SJCRH30 (cell line): ENCODE results near the gene SSH2. TPM values are rescaled to one million over a fixed set of nuclear protein-coding genes. Genes with fewer than 3 reads are reported as not detected.
"Not testable (repeated sequence)": the region's sequence is repeated elsewhere in the genome, so short reads cannot be mapped to it uniquely, and the experiment has no call there.

Source experiments
- DNase-seq, 2 experiments: peaks; one replicate each; pipeline ENCODE4 v3.0.0-alpha.2; 2015 to 2020
- H3K27ac ChIP-seq: fragments of 250-450 bp; sonication (Bioruptor Pico); 2 replicates; pipeline ENCODE4 v1.5.1; 2020; ENCODE audit warnings: mild to moderate bottlenecking, moderate library complexity
- H3K27me3 ChIP-seq: fragments of 250-450 bp; sonication (Bioruptor Pico); 2 replicates; pipeline ENCODE4 v1.5.1; 2020; ENCODE audit warnings: mild to moderate bottlenecking, moderate library complexity
- H3K36me3 ChIP-seq: fragments of 250-450 bp; sonication (Bioruptor Pico); 2 replicates; pipeline ENCODE4 v1.5.1; 2020; ENCODE audit warnings: mild to moderate bottlenecking, moderate library complexity
- H3K4me1 ChIP-seq: fragments of 250-450 bp; sonication (Bioruptor Pico); 2 replicates; pipeline ENCODE4 v1.5.1; 2020; ENCODE audit warnings: mild to moderate bottlenecking, moderate library complexity
- H3K4me3 ChIP-seq: fragments of 250-450 bp; sonication (Bioruptor Pico); 2 replicates; pipeline ENCODE4 v1.5.1; 2020; ENCODE audit warnings: mild to moderate bottlenecking, moderate library complexity
- H3K9me3 ChIP-seq: fragments of 250-450 bp; sonication (Bioruptor Pico); replicated peaks from 2 replicates; pipeline ENCODE4 v1.5.1; 2020; ENCODE audit warnings: mild to moderate bottlenecking, moderate library complexity
- total RNA-seq: library from RNA; depleted of rRNA; stranded (reverse); fragments of >200 nt; shearing (Covaris generic); gene quantifications from 2 replicates; pipeline ENCODE4 v1.2.3, GENCODE V29; 2014

Gene SSH2
- total RNA-seq, 1 experiment from 2014 or later = 34.8 TPM

- Histone ChIP-seq H3K4me3 (no peak overlapping the region), H3K27ac (no peak overlapping the region), H3K4me1 (no peaks in the 10 kb centered on the region), H3K9me3 (no peaks in the 10 kb centered on the region), H3K36me3 (peaks cover 11% of the 10 kb centered on the region), H3K27me3 (no peaks in the 10 kb centered on the region)
- DNase-seq = no peak
Observed at GRCh38 chr17:29652976-29653375, 277.1 kb downstream of the SSH2 start.

GRCh38 chr17:29651913-29652312 lies 278.1 kb downstream of the SSH2 start:
- not testable (repeated sequence) for H3K4me3 ChIP-seq, H3K27ac ChIP-seq, H3K27me3 ChIP-seq, H3K4me1 ChIP-seq, DNase-seq, H3K9me3 ChIP-seq
- H3K36me3 ChIP-seq = peaks cover 11% of the 10 kb centered on the region

- peaks cover 9% of the 10 kb centered on the region for H3K36me3 ChIP-seq
- H3K27me3 ChIP-seq = no peaks in the 10 kb centered on the region
- H3K4me1 ChIP-seq = peaks cover 7% of the 10 kb centered on the region
- H3K4me3 ChIP-seq = no peak overlapping the region
- H3K9me3 ChIP-seq = no peaks in the 10 kb centered on the region
- no peak overlapping the region for H3K27ac ChIP-seq
- no peak for DNase-seq
Observed at GRCh38 chr17:29650396-29650795, 279.6 kb downstream of the SSH2 start.

- Histone ChIP-seq H3K9me3 (no peaks in the 10 kb centered on the region), H3K36me3 (peaks cover 5% of the 10 kb centered on the region; the same call in 1 of the 2 replicates), H3K4me3 (no peak overlapping the region), H3K27me3 (no peaks in the 10 kb centered on the region), H3K27ac (no peak overlapping the region), H3K4me1 (peaks cover 13% of the 10 kb centered on the region)
- no peak for DNase-seq
Observed at GRCh38 chr17:29649359-29649758, 280.7 kb downstream of the SSH2 start.

- Histone ChIP-seq H3K4me1 (peaks cover 15% of the 10 kb centered on the region), H3K27ac (no peak overlapping the region), H3K4me3 (no peak overlapping the region), H3K9me3 (no peaks in the 10 kb centered on the region), H3K27me3 (no peaks in the 10 kb centered on the region), H3K36me3 (peaks cover 3% of the 10 kb centered on the region; the same call in 1 of the 2 replicates)
- no peak for DNase-seq
Observed at GRCh38 chr17:29648005-29648404, 282.0 kb downstream of the SSH2 start.

GRCh38 chr17:29645515-29646051 lies 284.4 kb downstream of the SSH2 start:
- H3K4me3 ChIP-seq = no peak overlapping the region
- peaks cover 30% of the 10 kb centered on the region for H3K4me1 ChIP-seq
- DNase-seq = peak in 1 of 2 experiments; percentile 40

GRCh38 chr17:29643817-29644160 lies 286.2 kb downstream of the SSH2 start:
- no peak for DNase-seq
- Histone ChIP-seq H3K4me3 (no peak overlapping the region), H3K36me3 (peaks cover 3% of the 10 kb centered on the region; the same call in 1 of the 2 replicates), H3K4me1 (peaks cover 42% of the 10 kb centered on the region), H3K27ac (no peak overlapping the region), H3K9me3 (no peaks in the 10 kb centered on the region), H3K27me3 (no peaks in the 10 kb centered on the region)

More at GRCh38 chr17:29645515-29646051, 284.4 kb downstream of the SSH2 start:
- peaks cover 3% of the 10 kb centered on the region; the same call in 1 of the 2 replicates for H3K36me3 ChIP-seq
- H3K9me3 ChIP-seq = no peaks in the 10 kb centered on the region
- peak overlapping the region; percentile 45 for H3K27ac ChIP-seq
- no peaks in the 10 kb centered on the region for H3K27me3 ChIP-seq

GRCh38 chr17:29642171-29642611 lies 287.8 kb downstream of the SSH2 start:
- H3K27ac ChIP-seq = no peak overlapping the region
- peaks cover 43% of the 10 kb centered on the region for H3K4me1 ChIP-seq
- no peaks in the 10 kb centered on the region for H3K9me3 ChIP-seq

GRCh38 chr17:29640981-29641642 lies 288.9 kb downstream of the SSH2 start:
- no peak for DNase-seq
- Histone ChIP-seq H3K27me3 (no peaks in the 10 kb centered on the region), H3K4me3 (no peak overlapping the region), H3K4me1 (peaks cover 43% of the 10 kb centered on the region), H3K27ac (no peak overlapping the region; the same call in 1 of the 2 replicates), H3K9me3 (no peaks in the 10 kb centered on the region), H3K36me3 (peaks cover 8% of the 10 kb centered on the region)

More at GRCh38 chr17:29642171-29642611, 287.8 kb downstream of the SSH2 start:
- Histone ChIP-seq H3K36me3 (no peaks in the 10 kb centered on the region; the same call in 1 of the 2 replicates), H3K4me3 (no peak overlapping the region), H3K27me3 (no peaks in the 10 kb centered on the region)
- DNase-seq = peak in 1 of 2 experiments; percentile 24

GRCh38 chr17:29640413-29640812 lies 289.6 kb downstream of the SSH2 start:
- Histone ChIP-seq H3K4me3 (no peak overlapping the region), H3K27me3 (no peaks in the 10 kb centered on the region), H3K36me3 (peaks cover 15% of the 10 kb centered on the region), H3K9me3 (no peaks in the 10 kb centered on the region), H3K27ac (peak overlapping the region; percentile 36; the same call in 1 of the 2 replicates), H3K4me1 (peaks cover 36% of the 10 kb centered on the region)
- DNase-seq = peak in 1 of 2 experiments; percentile 21

GRCh38 chr17:29633886-29634285 lies 296.1 kb downstream of the SSH2 start:
- Histone ChIP-seq H3K36me3 (peaks cover 34% of the 10 kb centered on the region), H3K9me3 (no peaks in the 10 kb centered on the region), H3K27me3 (no peaks in the 10 kb centered on the region), H3K27ac (no peak overlapping the region), H3K4me1 (peaks cover 2% of the 10 kb centered on the region), H3K4me3 (no peak overlapping the region)
- no peak for DNase-seq

- DNase-seq = no peak
- no peaks in the 10 kb centered on the region for H3K27me3 ChIP-seq
- H3K36me3 ChIP-seq = peaks cover 21% of the 10 kb centered on the region
- H3K9me3 ChIP-seq = no peaks in the 10 kb centered on the region
- no peak overlapping the region for H3K4me3 ChIP-seq
- no peak overlapping the region for H3K27ac ChIP-seq
- no peaks in the 10 kb centered on the region for H3K4me1 ChIP-seq
Observed at GRCh38 chr17:29630630-29631193, 299.3 kb downstream of the SSH2 start.

- Histone ChIP-seq H3K27ac (no peak overlapping the region), H3K36me3 (peaks cover 18% of the 10 kb centered on the region), H3K9me3 (no peaks in the 10 kb centered on the region)
Observed at GRCh38 chr17:29629839-29630238, 300.2 kb downstream of the SSH2 start.

GRCh38 chr17:29628644-29629043 lies 301.4 kb downstream of the SSH2 start:
- H3K27me3 ChIP-seq = no peaks in the 10 kb centered on the region
- H3K9me3 ChIP-seq = no peaks in the 10 kb centered on the region
- no peak overlapping the region for H3K4me3 ChIP-seq
- H3K4me1 ChIP-seq = peaks cover 1% of the 10 kb centered on the region; the same call in 1 of the 2 replicates
- DNase-seq = no peak
- H3K36me3 ChIP-seq = peaks cover 17% of the 10 kb centered on the region
- no peak overlapping the region for H3K27ac ChIP-seq

More at GRCh38 chr17:29629839-29630238, 300.2 kb downstream of the SSH2 start:
- no peaks in the 10 kb centered on the region for H3K27me3 ChIP-seq
- no peak for DNase-seq
- no peaks in the 10 kb centered on the region for H3K4me1 ChIP-seq
- no peak overlapping the region for H3K4me3 ChIP-seq

- H3K4me1 ChIP-seq = peaks cover 6% of the 10 kb centered on the region; the same call in 1 of the 2 replicates
- peaks cover 17% of the 10 kb centered on the region for H3K36me3 ChIP-seq
Observed at GRCh38 chr17:29627951-29628350, 302.1 kb downstream of the SSH2 start.

More at GRCh38 chr17:29627951-29628350, 302.1 kb downstream of the SSH2 start:
- H3K27me3 ChIP-seq = no peaks in the 10 kb centered on the region
- H3K4me3 ChIP-seq = no peak overlapping the region
- no peak for DNase-seq
- H3K27ac ChIP-seq = no peak overlapping the region
- H3K9me3 ChIP-seq = no peaks in the 10 kb centered on the region
